VCaP (cell line): Measurements from ENCODE around the gene RNH1.

ENCODE experiments used
- H3K27ac ChIP-seq: fragments of 450-650 bp; 2 replicates; pipeline ENCODE4 v1.5.1; 2017
- TF ChIP-seq, protein P1 (sequence below): fragments of 450-650 bp; conservative IDR thresholded peaks from 2 replicates; pipeline ENCODE4 v1.5.1; 2017; ENCODE audit warnings: mild to moderate bottlenecking, moderate library complexity

The RNH1 gene

DNA sequence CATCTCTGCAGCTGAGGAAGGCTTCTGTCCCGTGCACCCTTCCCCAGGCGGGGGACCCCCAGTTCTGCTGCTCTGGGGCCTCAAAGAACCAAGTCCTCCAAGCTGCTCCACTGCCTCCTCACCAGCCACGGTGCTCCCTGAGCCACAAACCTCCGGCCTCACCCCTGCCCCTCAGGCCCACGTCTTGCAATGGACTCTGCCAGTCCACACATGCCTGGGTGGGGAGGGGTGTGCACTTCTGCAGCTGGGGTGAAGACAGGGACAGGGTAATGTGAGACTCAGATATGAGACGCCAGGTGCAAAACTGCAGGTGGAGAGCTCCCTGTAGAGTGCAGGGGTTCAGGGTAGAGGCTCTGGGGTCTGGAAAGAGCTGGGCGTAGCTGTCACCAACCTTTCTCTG, 60.2 kb downstream of the RNH1 start:
- peak overlapping the region; percentile 23; the same call in 1 of the 2 replicates for H3K27ac ChIP-seq
- TF ChIP-seq, protein P1, sequence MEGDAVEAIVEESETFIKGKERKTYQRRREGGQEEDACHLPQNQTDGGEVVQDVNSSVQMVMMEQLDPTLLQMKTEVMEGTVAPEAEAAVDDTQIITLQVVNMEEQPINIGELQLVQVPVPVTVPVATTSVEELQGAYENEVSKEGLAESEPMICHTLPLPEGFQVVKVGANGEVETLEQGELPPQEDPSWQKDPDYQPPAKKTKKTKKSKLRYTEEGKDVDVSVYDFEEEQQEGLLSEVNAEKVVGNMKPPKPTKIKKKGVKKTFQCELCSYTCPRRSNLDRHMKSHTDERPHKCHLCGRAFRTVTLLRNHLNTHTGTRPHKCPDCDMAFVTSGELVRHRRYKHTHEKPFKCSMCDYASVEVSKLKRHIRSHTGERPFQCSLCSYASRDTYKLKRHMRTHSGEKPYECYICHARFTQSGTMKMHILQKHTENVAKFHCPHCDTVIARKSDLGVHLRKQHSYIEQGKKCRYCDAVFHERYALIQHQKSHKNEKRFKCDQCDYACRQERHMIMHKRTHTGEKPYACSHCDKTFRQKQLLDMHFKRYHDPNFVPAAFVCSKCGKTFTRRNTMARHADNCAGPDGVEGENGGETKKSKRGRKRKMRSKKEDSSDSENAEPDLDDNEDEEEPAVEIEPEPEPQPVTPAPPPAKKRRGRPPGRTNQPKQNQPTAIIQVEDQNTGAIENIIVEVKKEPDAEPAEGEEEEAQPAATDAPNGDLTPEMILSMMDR = no peak

DNA sequence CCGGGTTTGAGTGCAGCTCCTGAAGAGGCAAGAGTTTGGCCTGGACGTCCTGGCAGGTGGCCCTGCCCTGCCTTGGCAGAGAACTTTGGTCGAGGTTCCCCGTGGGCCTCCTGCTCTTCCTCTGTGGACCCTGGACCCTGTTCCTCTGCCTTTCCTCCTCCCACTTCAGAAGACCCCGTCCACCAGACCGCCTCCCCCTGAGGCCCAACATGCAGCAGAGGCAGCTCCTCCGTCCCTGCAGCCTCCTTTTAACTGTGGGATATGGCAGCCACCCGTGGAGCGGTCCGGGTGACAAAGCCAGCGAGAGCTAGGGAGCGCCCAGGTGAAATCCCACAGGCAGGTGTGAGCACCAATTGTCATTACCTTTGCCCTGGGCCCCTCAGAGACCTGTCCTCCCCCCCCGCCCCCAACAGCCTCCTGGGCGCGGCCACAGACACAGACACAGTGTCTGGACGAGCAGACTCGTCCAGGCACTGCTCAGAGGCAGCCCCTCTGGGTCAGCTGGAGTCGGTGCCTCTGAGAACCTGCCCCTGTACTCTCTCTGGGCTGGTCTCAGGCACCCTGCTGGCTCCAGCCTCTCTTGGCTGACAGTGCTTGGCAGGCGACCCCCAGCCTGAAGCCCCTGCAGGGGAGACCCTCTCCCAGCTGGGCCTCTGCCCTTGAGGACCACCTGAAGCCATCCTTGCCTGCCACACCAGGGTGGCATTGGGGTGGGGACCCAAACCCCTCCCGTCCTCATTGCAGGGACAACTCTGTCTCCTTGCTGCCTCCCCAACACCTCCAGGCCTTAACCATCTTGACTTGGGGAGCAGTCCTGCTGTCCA, 61.1 kb downstream of the RNH1 start:
- H3K27ac ChIP-seq = peak overlapping the region; percentile 23
- TF ChIP-seq, protein P1 = no peak
